ENCODE data around the gene HELLS.

The HELLS gene

GRCh38 chr10:94545391-94546048, at the start of gene HELLS:
HELLS (plus strand) TSS chr10:94545788; CDS start chr10:94545922, 134 bp downstream.
- TF ChIP-seq, protein P1, sequence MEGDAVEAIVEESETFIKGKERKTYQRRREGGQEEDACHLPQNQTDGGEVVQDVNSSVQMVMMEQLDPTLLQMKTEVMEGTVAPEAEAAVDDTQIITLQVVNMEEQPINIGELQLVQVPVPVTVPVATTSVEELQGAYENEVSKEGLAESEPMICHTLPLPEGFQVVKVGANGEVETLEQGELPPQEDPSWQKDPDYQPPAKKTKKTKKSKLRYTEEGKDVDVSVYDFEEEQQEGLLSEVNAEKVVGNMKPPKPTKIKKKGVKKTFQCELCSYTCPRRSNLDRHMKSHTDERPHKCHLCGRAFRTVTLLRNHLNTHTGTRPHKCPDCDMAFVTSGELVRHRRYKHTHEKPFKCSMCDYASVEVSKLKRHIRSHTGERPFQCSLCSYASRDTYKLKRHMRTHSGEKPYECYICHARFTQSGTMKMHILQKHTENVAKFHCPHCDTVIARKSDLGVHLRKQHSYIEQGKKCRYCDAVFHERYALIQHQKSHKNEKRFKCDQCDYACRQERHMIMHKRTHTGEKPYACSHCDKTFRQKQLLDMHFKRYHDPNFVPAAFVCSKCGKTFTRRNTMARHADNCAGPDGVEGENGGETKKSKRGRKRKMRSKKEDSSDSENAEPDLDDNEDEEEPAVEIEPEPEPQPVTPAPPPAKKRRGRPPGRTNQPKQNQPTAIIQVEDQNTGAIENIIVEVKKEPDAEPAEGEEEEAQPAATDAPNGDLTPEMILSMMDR (IDR thresholded peaks at IDR 0.05) = peak in 1 of 2 experiments; percentile 16
- Histone ChIP-seq H3K9me3 (no peaks in the 10 kb centered on the region), H3K27me3 (no peaks in the 10 kb centered on the region), H3K4me1 (peaks cover 0 to 21% (median 9%) of the 10 kb centered on the region in 4 donors), H3K36me3 (no peaks in the 10 kb centered on the region), H3K27ac (peak within 1 kb of the TSS; percentile 58 to 73), H3K4me3 (peak within 1 kb of the TSS; percentile 59 to 65)
- DNase-seq = peak; percentile 45 to 84
- intact Hi-C loops (cut with DNase I; ENCODE audit: low total_unique reads) = no loop called here

GRCh38 chr10:94496010-94496409, 49.6 kb upstream of the HELLS start:
- intact Hi-C loops (cut with DNase I; ENCODE audit: low total_unique reads) = no loop called here
- H3K36me3 ChIP-seq = peaks cover 5 to 9% (median 7%) of the 10 kb centered on the region in 3 donors
- H3K4me3 ChIP-seq = no peak overlapping the region
- H3K27ac ChIP-seq = no peak overlapping the region
- TF ChIP-seq, protein P1 (IDR thresholded peaks at IDR 0.05) = no peak
- H3K4me1 ChIP-seq = peaks cover 0 to 18% (median under 1%) of the 10 kb centered on the region in 4 donors
- no peaks in the 10 kb centered on the region for H3K9me3 ChIP-seq
- no peaks in the 10 kb centered on the region for H3K27me3 ChIP-seq
- DNase-seq = no peak

- Histone ChIP-seq H3K27ac (no peak overlapping the region), H3K9me3 (no peaks in the 10 kb centered on the region), H3K4me1 (peaks cover 0 to 12% (median 0%) of the 10 kb centered on the region in 4 donors), H3K36me3 (peaks cover 8 to 12% (median 9%) of the 10 kb centered on the region in 3 donors), H3K27me3 (no peaks in the 10 kb centered on the region), H3K4me3 (no peak overlapping the region)
- TF ChIP-seq, protein P1 (IDR thresholded peaks at IDR 0.05) = no peak
- DNase-seq = no peak
- intact Hi-C loops (cut with DNase I; ENCODE audit: low total_unique reads) = no loop called here
Observed at GRCh38 chr10:94496646-94497045, 48.9 kb upstream of the HELLS start.

DNA sequence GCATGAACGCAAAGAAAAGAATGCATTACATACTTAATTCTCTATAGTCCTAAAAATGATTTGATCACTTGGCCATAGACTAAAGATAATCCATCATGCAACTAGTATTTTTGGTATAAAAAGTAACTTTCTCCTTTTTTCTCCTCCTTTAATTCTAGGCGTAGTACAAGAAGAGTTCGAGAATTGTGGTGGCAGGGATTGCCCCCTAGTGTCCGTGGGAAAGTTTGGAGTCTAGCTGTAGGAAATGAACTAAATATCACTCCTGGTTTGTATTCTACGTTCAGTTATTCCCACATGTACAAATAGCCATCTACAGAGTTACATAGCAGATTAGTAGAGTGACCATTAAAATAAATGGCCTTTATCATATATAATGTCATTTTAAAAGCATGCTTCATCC, 45.5 kb upstream of the HELLS start:
- H3K36me3 ChIP-seq = peaks cover 5 to 17% (median 15%) of the 10 kb centered on the region in 3 donors
- no peak overlapping the region for H3K4me3 ChIP-seq
- no peaks in the 10 kb centered on the region for H3K9me3 ChIP-seq
- H3K4me1 ChIP-seq = peaks cover 0 to 11% (median 0%) of the 10 kb centered on the region in 4 donors
- intact Hi-C loops (cut with DNase I; ENCODE audit: low total_unique reads) = no loop called here
- TF ChIP-seq, protein P1 (IDR thresholded peaks at IDR 0.05) = no peak
- no peak overlapping the region for H3K27ac ChIP-seq
- no peaks in the 10 kb centered on the region for H3K27me3 ChIP-seq
- no peak for DNase-seq

DNA sequence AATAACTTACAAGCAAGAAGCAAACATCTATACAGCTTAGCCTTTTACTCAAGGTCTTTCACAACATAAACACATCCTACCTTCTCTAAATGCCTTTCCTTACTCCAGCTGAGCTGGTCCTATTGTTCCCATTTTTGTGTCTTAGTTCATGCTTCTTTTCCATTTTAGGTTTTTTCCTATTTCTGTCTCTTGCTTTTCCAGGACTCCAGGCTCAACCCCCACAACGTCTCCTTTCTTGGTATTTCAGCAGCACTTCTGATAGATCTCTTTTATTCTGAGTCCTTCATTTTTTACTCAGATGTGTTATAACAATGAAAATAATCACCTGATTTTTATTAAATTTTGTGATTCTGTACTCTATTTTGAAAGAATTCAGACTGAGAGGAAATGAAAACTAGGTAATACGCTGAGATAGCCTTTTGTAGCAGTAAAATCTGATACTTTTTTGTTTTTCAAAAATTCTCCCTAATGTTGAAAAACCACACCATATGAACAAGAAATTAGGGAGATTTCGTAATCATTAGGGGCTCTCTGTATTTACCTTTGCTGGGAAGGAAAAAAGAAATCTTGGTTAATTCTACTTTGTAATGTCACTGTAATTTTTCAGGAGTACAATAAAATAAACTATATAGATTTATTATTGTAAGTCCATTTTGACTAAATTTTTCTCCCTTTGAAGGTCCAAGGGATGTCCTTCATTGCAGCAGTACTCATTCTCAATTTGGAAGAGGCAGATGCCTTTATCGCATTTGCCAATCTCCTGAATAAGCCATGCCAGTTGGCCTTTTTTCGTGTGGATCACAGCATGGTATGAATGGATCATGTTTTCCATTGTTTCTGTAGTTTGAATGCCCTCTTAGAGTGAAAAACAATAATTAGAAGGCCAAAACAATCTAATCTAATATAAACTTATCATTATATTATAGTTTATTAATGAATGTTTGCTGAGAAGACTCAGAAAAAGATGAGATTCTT, 24.0 kb upstream of the HELLS start:
- no peaks in the 10 kb centered on the region for H3K4me1 ChIP-seq
- peaks cover 20 to 34% (median 30%) of the 10 kb centered on the region in 3 donors for H3K36me3 ChIP-seq
- no peaks in the 10 kb centered on the region for H3K27me3 ChIP-seq
- no peak overlapping the region for H3K27ac ChIP-seq
- TF ChIP-seq, protein P1 (IDR thresholded peaks at IDR 0.05) = no peak
- H3K9me3 ChIP-seq = no peaks in the 10 kb centered on the region
- no peak overlapping the region for H3K4me3 ChIP-seq
- no peak for DNase-seq
- intact Hi-C loops (cut with DNase I; ENCODE audit: low total_unique reads) = no loop called here

Data from tibial artery (tissue), 4 donors.